ENCODE data around the gene MTAP.
"Not testable (repeated sequence)": the region's sequence is repeated elsewhere in the genome, so short reads cannot be mapped to it uniquely, and the experiment has no call there.

Gene MTAP

DNA sequence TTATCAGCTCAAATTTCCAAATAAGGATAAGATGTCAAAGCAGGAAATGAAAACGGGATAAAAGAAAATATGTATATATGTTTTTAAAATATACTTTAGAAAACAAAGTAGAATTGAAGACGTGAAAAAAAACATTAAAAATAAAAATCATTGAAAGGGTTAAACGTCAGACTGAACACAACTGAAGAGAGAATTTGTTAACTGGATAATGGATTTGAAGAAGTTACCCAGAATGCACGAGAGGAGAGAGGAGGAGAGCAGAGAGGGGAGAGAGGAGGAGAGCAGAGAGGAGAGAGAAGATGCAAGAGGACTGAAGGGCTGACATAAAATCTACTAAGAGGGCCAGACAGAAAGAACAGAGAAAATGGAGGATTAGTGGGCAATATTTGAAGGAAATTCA lies 103.8 kb downstream of the MTAP start:
- DNase-seq (ENCODE audit: low read depth in 2 of 3, low spot score in 2 of 3) = no peak

DNA sequence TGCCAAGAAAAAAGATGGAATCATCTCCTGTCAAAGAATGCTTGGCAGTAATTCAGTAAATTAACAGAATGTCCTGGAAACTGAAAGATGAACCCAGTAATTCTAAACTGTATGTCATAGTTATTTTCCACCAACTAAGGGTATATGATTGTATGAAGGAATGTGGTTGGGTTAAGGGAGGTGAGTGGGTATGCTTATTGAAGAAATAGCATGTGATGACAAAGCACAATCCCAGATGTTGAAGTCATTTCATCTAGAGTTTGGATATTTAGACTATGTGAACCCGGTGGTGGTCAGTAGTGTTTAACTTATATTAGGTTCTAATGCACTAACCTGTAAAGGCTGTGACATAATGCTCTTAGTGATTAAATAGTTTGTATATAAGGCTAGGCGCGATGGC lies 104.4 kb downstream of the MTAP start:
- no peak for DNase-seq (ENCODE audit: low read depth in 2 of 3, low spot score in 2 of 3)

DNA sequence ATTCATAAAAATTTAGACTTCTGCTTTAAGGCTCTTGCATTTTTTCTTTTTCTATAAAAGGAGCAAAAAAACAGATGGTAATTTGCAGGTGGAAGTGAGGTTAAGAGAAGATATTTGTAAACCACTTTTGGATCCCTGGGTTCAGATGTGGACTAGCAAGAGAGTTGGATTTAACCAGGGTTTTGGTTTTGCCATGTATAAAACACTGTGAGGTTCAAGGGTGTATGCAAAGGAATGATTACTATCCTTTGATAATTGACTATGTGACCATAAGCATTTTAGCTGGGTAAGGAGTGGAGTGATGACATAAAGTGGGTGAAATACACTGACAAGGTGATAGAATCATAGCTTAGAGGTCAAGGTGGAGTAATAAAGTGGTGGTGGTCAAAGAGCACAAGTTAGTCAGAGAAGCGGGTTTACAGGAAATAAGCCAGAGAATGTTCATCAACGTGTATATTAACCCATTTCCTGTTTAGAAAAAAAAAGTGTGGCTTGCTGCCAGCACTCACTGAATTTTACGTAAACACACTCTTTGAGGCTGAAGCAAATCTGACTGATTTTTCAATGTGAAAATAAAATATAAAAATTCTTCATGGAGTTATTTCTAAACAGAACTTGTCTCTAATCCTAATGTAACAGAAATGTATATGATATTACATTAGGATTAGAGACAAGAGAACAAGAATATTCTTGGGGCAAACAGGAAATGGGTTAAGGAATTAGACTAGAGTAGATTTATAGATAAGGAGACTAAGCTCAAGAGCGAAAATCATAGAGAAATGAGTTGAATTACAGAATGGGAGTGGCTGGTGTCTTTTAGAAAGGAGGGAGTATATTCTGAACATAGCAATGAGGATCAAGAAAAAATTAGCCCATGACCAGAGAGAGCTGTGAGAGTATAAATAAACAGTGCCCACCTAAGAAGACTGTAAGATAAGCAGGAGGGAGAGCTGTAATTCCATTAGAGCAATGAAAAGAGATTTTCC lies 117.2 kb downstream of the MTAP start:
- DNase-seq (ENCODE audit: low read depth in 2 of 3, low spot score in 2 of 3) = no peak

DNA sequence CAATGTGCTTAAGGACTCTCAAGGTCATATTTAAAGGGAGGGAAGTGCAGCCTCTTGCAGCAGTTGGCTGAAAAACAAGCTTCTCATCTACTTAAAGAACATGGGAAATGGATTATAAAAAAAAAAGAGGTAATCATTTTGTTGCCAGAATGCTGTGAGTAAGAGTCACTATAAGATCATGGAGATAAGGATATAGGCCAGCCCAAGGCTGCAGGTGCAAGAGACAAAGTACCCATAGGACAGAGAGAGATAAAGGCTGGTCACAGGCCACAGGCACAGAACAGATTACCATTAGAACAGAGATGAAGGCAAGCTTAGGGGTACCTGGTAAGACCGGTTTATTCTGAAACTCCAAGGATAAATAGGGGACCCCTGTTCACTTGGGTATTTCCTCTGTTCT lies 121.3 kb downstream of the MTAP start:
- no peak for DNase-seq (ENCODE audit: low read depth in 2 of 3, low spot score in 2 of 3)

DNA sequence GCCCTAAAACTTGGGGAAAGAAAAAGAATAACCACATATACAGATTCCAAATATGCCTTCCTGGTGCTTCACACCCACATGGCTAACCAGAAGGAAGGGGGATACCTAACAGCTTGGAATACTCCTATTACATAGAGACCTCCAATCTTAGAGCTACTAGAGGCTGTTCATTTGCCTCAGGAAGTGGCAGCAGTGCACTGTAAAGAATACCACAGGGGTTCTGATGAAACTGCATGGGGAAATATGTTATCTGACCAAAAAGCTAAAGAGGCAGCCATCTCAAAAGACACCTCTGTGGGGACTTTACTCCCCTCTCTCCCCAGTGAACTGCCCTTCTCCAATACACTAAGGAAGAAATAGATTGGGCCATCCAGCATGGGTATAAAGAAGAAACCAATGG lies 125.3 kb downstream of the MTAP start:
- no peak for DNase-seq (ENCODE audit: low read depth in 2 of 3, low spot score in 2 of 3)

DNA sequence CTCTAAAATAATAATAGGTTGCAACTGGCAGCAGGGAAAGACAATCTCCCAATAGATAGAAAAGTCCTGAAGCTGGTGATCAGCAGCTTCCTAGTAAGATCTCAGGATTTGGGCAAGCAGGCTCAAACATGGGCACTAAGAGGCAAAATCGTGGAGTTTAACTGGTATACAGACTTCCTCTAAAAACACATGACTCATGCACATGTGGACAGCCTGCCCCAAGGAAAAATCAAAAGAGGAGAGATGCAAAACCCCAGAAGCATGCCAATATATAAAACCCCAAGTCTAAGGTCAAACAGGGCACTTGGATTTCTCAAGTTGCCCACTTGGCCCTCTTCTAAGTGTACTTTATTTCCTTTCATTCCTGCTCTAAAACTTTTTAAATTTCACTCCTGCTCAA lies 129.0 kb downstream of the MTAP start:
- DNase-seq (ENCODE audit: low read depth in 2 of 3, low spot score in 2 of 3) = no peak

DNA sequence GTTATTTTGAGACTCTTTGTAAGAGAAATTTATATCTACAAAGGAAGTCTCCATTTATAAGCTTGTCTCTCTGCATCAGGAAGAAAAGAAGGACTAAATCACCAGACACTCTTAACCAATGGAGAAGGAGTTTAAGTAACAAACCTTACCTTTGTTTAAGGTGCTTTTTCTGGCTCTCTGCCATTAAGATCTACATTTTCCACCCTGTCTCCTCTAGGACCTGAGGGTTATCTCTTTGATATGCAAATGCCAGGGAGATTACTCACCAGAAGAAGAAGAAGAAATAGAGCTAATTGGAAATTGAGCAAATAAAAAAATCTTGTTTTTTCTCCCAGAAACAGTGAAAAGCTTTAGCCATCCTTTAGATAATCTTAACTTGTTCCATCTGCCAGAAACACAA lies 130.8 kb downstream of the MTAP start:
- DNase-seq (ENCODE audit: low read depth in 2 of 3, low spot score in 2 of 3) = no peak

DNA sequence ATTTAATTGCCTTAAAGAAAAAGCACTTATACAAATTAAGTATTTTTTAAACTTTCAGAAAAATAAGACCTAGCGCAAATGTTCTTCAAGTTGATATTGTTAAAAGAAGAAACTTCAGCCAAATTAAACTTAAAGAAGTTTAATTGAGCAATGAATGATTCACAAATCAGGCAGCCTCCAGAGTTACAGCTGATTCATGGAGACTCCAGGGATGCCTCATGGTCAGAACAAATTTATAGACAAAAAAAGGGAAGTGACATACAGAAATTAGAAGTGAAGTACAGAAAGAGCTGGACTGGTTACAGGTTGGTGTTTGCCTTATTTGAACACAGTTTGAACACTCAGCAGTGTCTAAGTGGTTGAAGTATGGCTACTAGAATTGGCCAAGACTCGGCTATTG lies 131.4 kb downstream of the MTAP start:
- DNase-seq (ENCODE audit: low read depth in 2 of 3, low spot score in 2 of 3) = no peak

DNA sequence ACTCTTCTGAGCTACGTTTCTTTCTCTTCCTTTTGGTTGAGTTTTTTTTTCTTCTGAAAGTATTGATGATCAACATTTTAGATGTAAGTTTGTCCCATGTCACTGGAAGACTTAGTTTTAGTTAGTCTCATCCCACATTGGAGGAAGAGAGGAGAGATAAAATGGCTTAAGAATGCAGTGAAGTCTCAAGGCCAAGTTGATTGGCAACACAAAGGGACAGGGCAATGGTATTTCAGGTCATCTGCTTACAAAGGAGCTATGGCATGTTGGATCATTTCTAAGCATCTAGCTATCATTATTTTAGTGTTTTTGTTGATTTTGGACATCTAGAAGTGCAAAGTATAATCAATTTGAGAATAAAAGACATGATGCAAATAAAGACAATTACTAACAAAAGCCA lies 133.2 kb downstream of the MTAP start:
- no peak for DNase-seq (ENCODE audit: low read depth in 2 of 3, low spot score in 2 of 3)

DNA sequence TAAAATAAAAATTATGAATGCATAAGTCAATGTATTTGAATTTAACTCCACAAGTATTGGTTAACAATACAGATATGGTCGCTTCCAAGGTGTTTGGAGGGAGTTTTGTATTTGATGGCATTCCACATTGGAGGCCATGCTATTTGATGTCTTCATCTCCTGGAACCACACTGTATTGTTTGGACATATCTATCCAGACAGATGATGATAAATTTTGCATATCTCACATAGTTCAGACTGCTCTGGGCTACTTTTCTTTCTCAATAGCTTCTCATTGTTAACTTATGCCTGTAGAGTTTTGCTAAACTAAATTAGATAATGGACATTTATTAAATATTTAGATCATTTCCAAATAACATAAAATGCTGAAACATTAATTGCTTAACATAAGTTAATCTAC lies 133.7 kb downstream of the MTAP start:
- DNase-seq (ENCODE audit: low read depth in 2 of 3, low spot score in 2 of 3) = no peak

DNA sequence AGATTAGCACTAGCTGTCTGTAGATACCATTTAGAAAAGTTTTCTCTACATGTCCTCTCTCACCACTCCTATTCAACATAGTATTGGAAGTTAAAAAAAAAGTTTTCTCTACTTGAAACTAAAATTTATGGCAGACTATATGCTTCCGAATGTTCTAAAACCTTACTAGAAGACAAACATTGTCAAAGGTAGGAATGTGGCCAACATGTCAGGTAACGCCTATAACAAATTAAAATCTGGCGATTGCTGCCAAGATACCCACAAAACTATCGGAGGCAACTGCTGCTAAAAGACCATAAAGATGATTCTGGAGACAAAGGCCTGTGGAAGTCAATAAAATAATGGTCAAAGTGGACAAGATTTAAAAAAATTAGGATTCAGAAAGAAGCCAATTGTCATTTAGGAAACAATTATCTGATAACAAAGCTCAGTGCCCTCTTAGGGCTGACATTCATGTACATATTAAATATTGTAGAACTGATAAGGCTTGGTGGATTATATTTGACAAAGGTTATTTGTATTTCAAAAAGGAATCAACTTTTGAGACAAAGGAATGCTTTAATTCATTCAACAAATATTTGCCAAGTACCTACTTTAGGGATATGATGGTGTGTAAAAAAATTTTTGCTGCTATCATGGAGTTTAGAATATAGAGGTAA lies 139.0 kb downstream of the MTAP start:
- no peak for DNase-seq (ENCODE audit: low read depth in 2 of 3, low spot score in 2 of 3)

DNA sequence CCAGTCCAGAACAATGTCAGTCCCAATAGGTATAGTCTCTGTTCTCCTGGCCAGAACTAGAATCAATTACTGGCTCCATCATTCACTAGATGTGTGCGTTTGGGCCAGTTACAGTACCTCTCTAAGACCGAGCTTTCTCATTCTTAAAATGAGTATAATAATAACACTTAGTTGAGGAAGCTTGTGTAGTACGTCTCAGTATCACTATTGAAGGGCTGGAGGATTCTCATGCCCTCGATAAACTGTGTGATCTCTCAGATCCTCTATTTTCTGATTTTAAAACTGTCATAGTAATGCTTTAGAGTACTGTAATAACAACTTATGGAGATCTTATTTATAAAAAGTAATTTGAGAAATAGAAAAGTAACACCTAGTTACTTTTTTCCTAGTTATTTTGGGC lies 141.0 kb downstream of the MTAP start:
- no peak for DNase-seq (ENCODE audit: low read depth in 2 of 3, low spot score in 2 of 3)

DNA sequence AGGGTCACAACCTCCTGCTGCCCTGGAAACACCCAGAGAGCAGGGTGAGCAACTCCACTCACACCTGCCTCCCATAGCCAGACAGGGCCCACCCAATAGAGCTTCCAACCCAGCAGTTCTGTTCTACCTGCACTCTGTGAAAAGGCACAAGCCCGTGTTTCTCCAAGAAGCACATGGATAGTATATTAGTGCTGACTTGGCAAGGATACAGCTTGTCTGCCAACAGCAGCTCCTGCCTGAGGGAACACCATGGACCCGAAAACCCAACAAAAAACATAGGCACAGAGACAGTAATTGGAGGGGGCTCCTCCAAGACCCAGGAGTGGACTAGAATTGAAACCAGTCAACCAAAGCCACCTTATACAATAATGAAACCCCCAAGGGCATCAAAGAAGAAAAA lies 143.2 kb downstream of the MTAP start:
- no peak for DNase-seq (ENCODE audit: low read depth in 2 of 3, low spot score in 2 of 3)

DNA sequence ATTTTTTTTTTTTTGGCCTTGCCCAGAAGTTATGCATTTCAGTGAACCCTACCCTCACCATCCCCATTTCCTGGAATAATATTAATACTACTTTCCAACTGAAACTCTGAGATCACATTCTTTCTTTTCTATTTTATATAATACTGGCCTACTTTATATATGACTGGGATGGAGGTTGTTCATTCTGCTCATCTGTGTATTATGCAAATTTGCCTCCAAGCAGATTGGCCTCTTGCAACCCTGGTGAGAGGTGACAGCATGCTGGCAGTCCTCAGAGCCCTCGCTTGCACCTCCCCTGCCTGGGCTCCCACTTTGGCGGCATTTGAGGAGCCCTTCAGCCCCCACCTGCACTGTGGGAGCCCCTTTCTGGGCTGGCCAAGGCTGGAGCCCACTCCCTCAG lies 156.4 kb downstream of the MTAP start:
- DNase-seq (ENCODE audit: low read depth in 2 of 3, low spot score in 2 of 3) = no peak

DNA sequence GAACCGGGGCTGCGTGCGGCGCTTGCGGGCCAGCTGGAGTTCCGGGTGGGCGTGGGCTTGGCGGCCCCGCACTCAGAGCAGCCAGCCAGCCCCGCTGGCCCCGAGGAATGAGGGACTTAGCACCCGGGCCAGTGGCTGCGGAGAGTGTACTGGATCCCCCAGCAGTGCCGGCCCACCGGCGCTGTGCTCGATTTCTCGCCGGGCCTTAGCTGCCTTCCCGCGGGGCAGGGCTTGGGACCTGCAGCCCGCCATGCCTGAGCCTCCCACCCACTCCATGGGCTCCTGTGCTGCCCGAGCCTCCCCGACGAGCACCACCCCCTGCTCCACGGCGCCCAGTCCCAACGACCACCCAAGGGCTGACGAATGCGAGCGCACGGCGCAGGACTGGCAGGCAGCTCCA lies 156.8 kb downstream of the MTAP start:
- not testable (repeated sequence) for DNase-seq (ENCODE audit: low read depth in 2 of 3, low spot score in 2 of 3)

DNA sequence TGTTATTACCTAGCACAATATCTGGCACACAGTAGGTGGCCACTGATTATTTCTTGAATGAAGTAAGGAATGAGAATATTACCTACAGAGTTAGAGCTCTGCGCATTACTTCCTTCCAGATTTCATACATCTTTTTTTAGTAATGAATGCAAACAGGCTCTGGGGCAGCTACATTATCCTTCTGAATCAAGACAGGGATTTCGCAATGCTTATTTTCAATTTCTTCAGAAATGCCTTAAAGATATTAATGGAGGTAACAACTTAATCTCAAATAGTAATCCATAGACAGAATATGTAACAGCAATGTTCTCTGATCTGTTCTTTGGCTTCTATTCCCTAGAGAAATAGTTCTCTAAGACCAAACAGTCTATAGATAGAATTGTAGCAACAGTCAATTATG lies 159.1 kb downstream of the MTAP start:
- no peak for DNase-seq (ENCODE audit: low read depth in 2 of 3, low spot score in 2 of 3)

DNA sequence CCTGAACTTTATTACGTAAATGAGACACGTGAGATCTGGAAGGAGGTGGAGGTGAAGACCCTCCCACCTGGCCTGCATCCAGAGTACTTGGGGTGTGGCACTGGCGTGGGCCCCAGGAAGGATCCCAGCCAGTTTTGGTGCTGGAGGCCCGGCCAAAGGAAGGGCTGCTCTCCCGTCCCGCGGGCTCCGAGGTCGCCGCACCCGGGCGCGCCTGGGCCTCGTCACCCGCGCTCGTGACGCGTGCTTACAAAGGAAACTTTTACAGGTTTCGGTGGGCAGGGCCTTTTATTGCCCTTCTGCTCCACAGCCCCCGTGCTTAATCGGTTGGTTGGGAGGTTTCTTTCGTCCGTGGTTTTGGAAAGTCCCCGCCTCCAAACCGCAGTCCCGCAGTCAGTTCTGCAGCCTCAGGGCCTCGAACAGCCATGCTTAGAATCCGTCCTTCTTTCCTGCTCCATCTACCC lies 162.5 kb downstream of the MTAP start:
- DNase-seq (ENCODE audit: low read depth in 2 of 3, low spot score in 2 of 3) = peak in 1 of 3 experiments; percentile 40

DNA sequence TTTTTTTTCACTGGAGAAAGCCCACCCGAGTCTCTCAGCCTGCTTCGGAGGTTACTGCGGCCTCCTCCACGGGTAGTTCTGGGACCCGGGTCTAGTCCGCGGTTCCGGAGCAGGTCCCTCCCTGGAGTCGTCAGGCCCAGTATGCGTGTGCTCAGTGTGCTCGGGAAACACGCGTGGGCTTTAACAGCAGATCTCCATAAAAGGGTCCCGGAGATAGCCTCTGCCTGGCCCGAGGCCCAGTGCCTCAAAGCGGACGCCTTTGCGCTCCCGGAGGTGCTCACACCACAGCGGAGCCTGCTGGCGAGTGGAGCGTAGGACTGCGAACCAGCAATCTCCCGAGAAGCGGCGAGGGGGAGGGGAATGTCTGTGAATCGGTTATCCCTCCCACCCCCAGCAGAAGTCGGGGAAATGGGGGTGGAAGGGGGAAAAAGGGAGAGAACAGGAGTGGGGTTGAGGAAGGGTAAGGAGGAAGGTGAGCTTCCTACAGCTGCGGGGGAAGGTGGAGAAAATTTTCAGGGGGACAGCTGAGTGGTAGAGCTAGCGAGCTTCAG lies 163.0 kb downstream of the MTAP start:
- DNase-seq (ENCODE audit: low read depth in 2 of 3, low spot score in 2 of 3) = no peak

DNA sequence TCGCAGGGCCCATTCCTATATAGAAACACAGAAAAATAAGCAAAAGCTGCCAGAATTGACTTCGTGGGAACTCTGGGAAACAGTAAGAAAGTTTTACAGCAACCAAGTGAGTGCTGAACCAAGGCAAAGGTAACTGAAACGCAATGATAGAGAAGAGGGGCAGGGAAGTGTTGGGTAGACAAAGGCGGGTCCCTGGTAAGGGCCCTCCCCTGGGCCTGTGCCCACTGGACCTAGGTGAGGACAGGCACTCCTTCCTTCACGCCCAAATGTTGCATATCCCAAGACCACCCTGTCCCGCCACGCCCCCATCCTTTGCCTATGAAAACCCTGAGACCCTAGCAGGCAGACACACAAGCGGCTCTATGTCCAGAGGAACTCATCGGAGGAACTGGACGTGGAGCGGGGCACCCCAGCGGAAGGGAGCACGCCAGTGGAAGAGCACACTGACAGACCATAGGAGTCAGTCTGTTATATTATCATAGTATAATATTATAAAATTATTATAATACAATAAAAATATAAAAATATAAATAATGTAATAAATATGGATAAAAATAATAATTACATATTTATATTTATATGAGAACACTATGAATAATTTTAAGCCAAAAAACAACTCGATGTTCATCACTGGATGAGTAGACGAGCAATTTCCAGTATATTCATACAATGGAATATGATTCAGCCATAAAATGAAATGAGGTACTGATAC lies 163.9 kb downstream of the MTAP start:
- DNase-seq (ENCODE audit: low read depth in 2 of 3, low spot score in 2 of 3) = no peak

DNA sequence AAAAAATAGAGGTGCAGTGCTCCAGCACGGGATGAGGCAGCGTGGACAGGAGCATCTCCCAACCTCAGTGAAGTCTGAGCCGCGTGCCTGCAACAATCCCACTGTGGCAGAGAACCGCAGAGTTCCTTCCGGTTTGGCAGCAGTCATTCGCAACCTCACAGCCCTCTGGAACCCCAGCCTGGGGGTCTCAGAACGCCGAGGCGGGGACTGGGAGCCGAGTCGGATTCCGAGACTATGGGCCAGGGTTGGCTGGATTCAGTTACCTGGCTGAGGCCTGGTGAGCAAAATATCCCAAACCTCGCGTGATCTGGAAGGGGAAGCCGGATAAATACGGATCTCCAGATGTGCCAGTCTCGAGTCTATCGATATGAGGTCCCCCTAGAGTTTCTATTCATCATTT lies 164.7 kb downstream of the MTAP start:
- no peak for DNase-seq (ENCODE audit: low read depth in 2 of 3, low spot score in 2 of 3)

DNA sequence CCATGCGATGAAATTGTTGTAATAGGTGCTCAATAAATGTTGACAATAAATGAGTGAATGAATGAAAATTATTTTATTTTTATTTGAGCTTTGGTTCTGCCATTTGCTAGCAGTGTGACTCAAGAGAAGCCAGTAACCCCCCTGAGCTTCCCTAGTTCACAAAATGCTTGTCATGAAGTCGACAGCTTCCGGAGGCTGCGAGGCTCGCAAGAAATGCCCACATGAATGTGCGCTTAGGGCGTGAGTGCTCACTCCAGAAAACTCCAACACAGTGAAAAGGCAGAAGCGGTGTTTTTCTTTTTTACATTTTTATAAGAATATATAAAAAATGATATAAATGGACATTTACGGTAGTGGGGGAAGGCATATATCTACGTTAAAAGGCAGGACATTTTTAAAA lies 165.3 kb downstream of the MTAP start:
- no peak for DNase-seq (ENCODE audit: low read depth in 2 of 3, low spot score in 2 of 3)
